OCI-M2 (cell line): Measurements from ENCODE around the gene ERI2.

ENCODE experiments used
- DNase-seq: peaks from one replicate; lab custom pipeline; 2025; ENCODE audit not compliant: unreplicated experiment; lab: John Stamatoyannopoulos, UW

The ERI2 gene

GRCh38 chr16:20806168-20807050 lies at the start of gene ERI2, which contains the start of gene REXO5:
Gene ERI2 (minus strand): TSS chr16:20806472. CDS start chr16:20806430, 42 bp downstream.
Gene REXO5 (plus strand): TSS chr16:20806527. CDS start chr16:20806954, 427 bp downstream.
- peak; percentile 29 for DNase-seq

GRCh38 chr16:20854963-20855362 lies 48.7 kb upstream of the ERI2 start:
- DNase-seq, result no peak

- no peak for DNase-seq
These were observed 47.8 kb upstream of the ERI2 start for GRCh38 chr16:20853981-20854620.

GRCh38 chr16:20853143-20853542 lies 46.9 kb upstream of the ERI2 start:
- no peak for DNase-seq

- no peak for DNase-seq
These were observed 45.3 kb upstream of the ERI2 start for GRCh38 chr16:20851601-20852000.

GRCh38 chr16:20850981-20851380 lies 44.7 kb upstream of the ERI2 start:
- no peak for DNase-seq

GRCh38 chr16:20849589-20850390 lies 43.5 kb upstream of the ERI2 start:
- no peak for DNase-seq

GRCh38 chr16:20847550-20847949 lies 41.3 kb upstream of the ERI2 start:
- no peak for DNase-seq

GRCh38 chr16:20846551-20846950 lies 40.3 kb upstream of the ERI2 start:
- no peak for DNase-seq

GRCh38 chr16:20846030-20846429 lies 39.8 kb upstream of the ERI2 start:
- no peak for DNase-seq

GRCh38 chr16:20844588-20844987 lies 38.3 kb upstream of the ERI2 start:
- DNase-seq, result no peak

GRCh38 chr16:20844054-20844453 lies 37.8 kb upstream of the ERI2 start:
- no peak for DNase-seq

GRCh38 chr16:20839504-20839903 lies 33.2 kb upstream of the ERI2 start:
- no peak for DNase-seq

GRCh38 chr16:20838240-20838639 lies 32.0 kb upstream of the ERI2 start:
- DNase-seq, result no peak

- no peak for DNase-seq
These were observed 26.8 kb upstream of the ERI2 start for GRCh38 chr16:20833086-20833485.

GRCh38 chr16:20830372-20830771 lies 24.1 kb upstream of the ERI2 start:
- no peak for DNase-seq

- DNase-seq, result no peak
These were observed 23.3 kb upstream of the ERI2 start for GRCh38 chr16:20829536-20829935.

GRCh38 chr16:20826039-20826566 lies 19.8 kb upstream of the ERI2 start:
- DNase-seq, result no peak

- no peak for DNase-seq
These were observed 16.5 kb upstream of the ERI2 start for GRCh38 chr16:20822521-20823325.

GRCh38 chr16:20821682-20822081 lies 15.4 kb upstream of the ERI2 start:
- DNase-seq, result no peak
